Lower lobe of right lung (tissue), 2 donors: ENCODE measurements around the gene ITIH5. TPM values are rescaled to one million over a fixed set of nuclear protein-coding genes. Genes with fewer than 3 reads are reported as not detected.

Source experiments
- ATAC-seq, 2 donors: fragments of 200-7000 bp; cut with Tn5 transposase; one replicate each; pipeline ENCODE4 v1.9.1; 2020 to 2022; ENCODE audit warnings: mild to moderate bottlenecking in 2 of 2, moderate library complexity in 2 of 2
- DNase-seq: peaks from one replicate; pipeline ENCODE4 v3.0.0-alpha.2; 2020
- H3K27ac ChIP-seq: fragments of 200-600 bp; one replicate; pipeline ENCODE4 v1.8.0; 2022
- H3K27me3 ChIP-seq: fragments of 200-600 bp; one replicate; pipeline ENCODE4 v1.8.0; 2022; ENCODE audit warnings: low read depth
- H3K36me3 ChIP-seq: fragments of 200-600 bp; one replicate; pipeline ENCODE4 v1.8.0; 2022; ENCODE audit warnings: mild to moderate bottlenecking
- H3K4me1 ChIP-seq: fragments of 200-600 bp; one replicate; pipeline ENCODE4 v1.8.0; 2022
- H3K4me3 ChIP-seq: fragments of 200-600 bp; one replicate; pipeline ENCODE4 v1.8.0; 2022; ENCODE audit warnings: mild to moderate bottlenecking
- H3K9me3 ChIP-seq: fragments of 200-600 bp; one replicate; pipeline ENCODE4 v1.8.0; 2022
- CTCF ChIP-seq: fragments of 200-600 bp; IDR thresholded peaks from one replicate; pipeline ENCODE4 v1.8.0; 2022; ENCODE audit warnings: antibody characterized with exemption, mild to moderate bottlenecking
- intact Hi-C: fragments of 100-400 bp; cut with DNase I; formaldehyde crosslinking; loops from one replicate; pipeline ENCODE4 v1.11.0; 2022
- total RNA-seq: library from RNA; stranded (reverse); fragmentation: NEBNext Ultra II Directional; extraction: Animal tissue kit (Norgen Biotek cat#: 25700); gene quantifications from one replicate; pipeline ENCODE4 v1.2.1, GENCODE V29; 2021
- donor health status: DM: no; HTN: yes; CAD: no; lungs with severe emphysema.

The ITIH5 gene
- total RNA-seq, 1 donor from 2014 or later: 14.8 TPM

GRCh38 chr10:7625836-7626235 is 40.9 kb downstream of the ITIH5 start:
- Histone ChIP-seq H3K9me3 (no peaks in the 10 kb centered on the region), H3K4me1 (no peaks in the 10 kb centered on the region), H3K36me3 (no peaks in the 10 kb centered on the region), H3K27me3 (no peaks in the 10 kb centered on the region), H3K4me3 (no peak overlapping the region), H3K27ac (no peak overlapping the region)
- TF ChIP-seq CTCF: no peak
- peak; percentile 48 for DNase-seq
- peak; percentile 57 to 75 for ATAC-seq
- intact Hi-C loops: no loop called here

GRCh38 chr10:7625009-7625408 is 41.8 kb downstream of the ITIH5 start:
- H3K27me3 ChIP-seq: no peaks in the 10 kb centered on the region
- DNase-seq (no peak), ATAC-seq (no peak)
- H3K27ac ChIP-seq: no peak overlapping the region
- intact Hi-C loops: no loop called here
- no peaks in the 10 kb centered on the region for H3K36me3 ChIP-seq
- TF ChIP-seq CTCF: no peak
- H3K4me1 ChIP-seq: no peaks in the 10 kb centered on the region
- no peak overlapping the region for H3K4me3 ChIP-seq
- H3K9me3 ChIP-seq: no peaks in the 10 kb centered on the region

GRCh38 chr10:7622969-7623368 is 43.8 kb downstream of the ITIH5 start:
- DNase-seq (no peak), ATAC-seq (no peak)
- TF ChIP-seq CTCF: peak; percentile 27
- no peaks in the 10 kb centered on the region for H3K9me3 ChIP-seq
- intact Hi-C loops: no loop called here
- no peak overlapping the region for H3K4me3 ChIP-seq
- no peaks in the 10 kb centered on the region for H3K36me3 ChIP-seq
- no peaks in the 10 kb centered on the region for H3K27me3 ChIP-seq
- peaks cover 7% of the 10 kb centered on the region for H3K4me1 ChIP-seq
- H3K27ac ChIP-seq: no peak overlapping the region

- no peaks in the 10 kb centered on the region for H3K27me3 ChIP-seq
- no peaks in the 10 kb centered on the region for H3K36me3 ChIP-seq
- no peaks in the 10 kb centered on the region for H3K9me3 ChIP-seq
- no peak overlapping the region for H3K4me3 ChIP-seq
- ATAC-seq (no peak), DNase-seq (no peak)
- H3K4me1 ChIP-seq: peaks cover 7% of the 10 kb centered on the region
- intact Hi-C loops: no loop called here
- TF ChIP-seq CTCF: no peak
- no peak overlapping the region for H3K27ac ChIP-seq
Measured at GRCh38 chr10:7618461-7618860, 48.3 kb downstream of the ITIH5 start.

- ATAC-seq: no peak
- H3K36me3 ChIP-seq: no peaks in the 10 kb centered on the region
- no peaks in the 10 kb centered on the region for H3K27me3 ChIP-seq
- H3K9me3 ChIP-seq: no peaks in the 10 kb centered on the region
- intact Hi-C loops: no loop called here
- H3K27ac ChIP-seq: no peak overlapping the region
- DNase-seq: no peak
- no peak overlapping the region for H3K4me3 ChIP-seq
- peaks cover 9% of the 10 kb centered on the region for H3K4me1 ChIP-seq
- no peak for TF ChIP-seq CTCF
Measured at GRCh38 chr10:7611909-7612308, 54.9 kb downstream of the ITIH5 start.
